HepG2 (cell line): ENCODE results near the gene MAGEB17. TPM values are rescaled to one million over a fixed set of nuclear protein-coding genes. Genes with fewer than 3 reads are reported as not detected.

Experiments
- ATAC-seq: fragments of 200-7000 bp; cut with Tn5 transposase; 3 replicates; pipeline ENCODE4 v1.9.1; 2020; ENCODE audit warnings: mild to moderate bottlenecking, moderate library complexity
- BruUV-seq: library from RNA; stranded (reverse); fragments of 400-500 nt; replicated peaks from 2 replicates; lab custom pipeline; 2021; lab: Mats Ljungman, UMichigan
- CTCF ChIA-PET: fragments of 300-600 bp; formaldehyde crosslinking; extraction: SDS; loops from one replicate; lab custom pipeline; 2021; ENCODE audit warnings: low total read pairs, inconsistent platforms, low intra/inter-chr PET ratio; lab: Yijun Ruan, JAX
- POLR2A ChIA-PET: fragments of 350-600 bp; sonication (Branson Sonifier 250); formaldehyde crosslinking; loops from one replicate; lab custom pipeline; 2020; ENCODE audit warnings: antibody characterized with exemption, inconsistent platforms; lab: Yijun Ruan, JAX
- DNase-seq: peaks from one replicate; pipeline ENCODE4 v3.0.0-alpha.2; 2015; ENCODE audit warnings: low spot score
- FAIRE-seq: peaks from 3 replicates; lab custom pipeline; 2011; peaks lifted over from hg19 to GRCh38; lab: Jason Lieb, UNC
- H2AFZ ChIP-seq: one replicate; pipeline ENCODE4 v1.6.1; 2011; ENCODE audit warnings: low read length, inconsistent platforms
- H3K27ac ChIP-seq: fragments of 300-600 bp; 3 replicates; pipeline ENCODE4 v1.8.0; 2011; ENCODE audit warnings: mixed run types, mild to moderate bottlenecking, mixed read lengths, low read length, inconsistent platforms; ENCODE audit not compliant: insufficient read depth; ENCODE audit errors: extremely low read length
- H3K27me3 ChIP-seq, 2 experiments: fragments of 200-600 bp in 1 of 2; 2 replicates in 1 of 2; 3 replicates in 1 of 2; pipeline versions ENCODE4 v1.6.0 to v1.8.0; 2011; ENCODE audit warnings: low read length in 2 of 2, mild to moderate bottlenecking in 2 of 2, moderate library complexity in 2 of 2, inconsistent platforms in 1 of 2; ENCODE audit not compliant: insufficient read depth in 2 of 2, control insufficient read depth in 1 of 2
- H3K36me3 ChIP-seq, 2 experiments: fragments of 200-600 bp in 1 of 2; replicated peaks in 1 of 2; 2 replicates in 1 of 2; 3 replicates in 1 of 2; pipeline versions ENCODE4 v1.5.1 to v1.8.0; 2011; ENCODE audit warnings: low read length in 2 of 2, inconsistent platforms in 1 of 2; ENCODE audit not compliant: insufficient read depth in 2 of 2, control insufficient read depth in 1 of 2
- H3K4me1 ChIP-seq: 2 replicates; pipeline ENCODE4 v1.5.1; 2012; ENCODE audit warnings: low read length, inconsistent platforms; ENCODE audit not compliant: insufficient read depth
- H3K4me2 ChIP-seq: 2 replicates; pipeline ENCODE4 v1.6.0; 2011; ENCODE audit warnings: low read depth, low read length, inconsistent platforms
- H3K4me3 ChIP-seq, 3 experiments: fragments of 200-600 bp in 1 of 3; sonication (generic), shearing (Covaris generic) in 1 of 3; replicated peaks in 1 of 3; 2 replicates each; pipeline ENCODE4 v1.5.1; 2011 to 2016; ENCODE audit warnings: low read length in 3 of 3, inconsistent platforms in 2 of 3, low read depth in 2 of 3, mild to moderate bottlenecking in 2 of 3, control low read depth in 1 of 3, mixed read lengths in 1 of 3; ENCODE audit not compliant: insufficient read depth in 1 of 3
- H3K79me2 ChIP-seq: one replicate; pipeline ENCODE4 v1.6.1; 2011; ENCODE audit warnings: low read length, inconsistent platforms; ENCODE audit not compliant: insufficient read depth
- H3K9ac ChIP-seq: 2 replicates; pipeline ENCODE4 v1.6.0; 2011; ENCODE audit warnings: mild to moderate bottlenecking, low read depth, low read length, inconsistent platforms; ENCODE audit not compliant: insufficient read depth
- H3K9me3 ChIP-seq: 2 replicates; pipeline ENCODE4 v1.5.1; 2012; ENCODE audit warnings: mild to moderate bottlenecking, low read length
- H4K20me1 ChIP-seq: 2 replicates; pipeline ENCODE4 v1.6.0; 2011; ENCODE audit warnings: inconsistent platforms, mild to moderate bottlenecking, low read length, moderate library complexity; ENCODE audit not compliant: insufficient read depth
- EZH2 ChIP-seq: conservative IDR thresholded peaks from 2 replicates; pipeline ENCODE4 v1.6.1; 2012; ENCODE audit warnings: mild to moderate bottlenecking, low read depth, low read length, moderate library complexity
- NFYB ChIP-seq: sonication (generic); formaldehyde crosslinking; IDR thresholded peaks from 2 replicates; pipeline ENCODE4 v1.4.0; 2020; ENCODE audit warnings: missing genetic modification reagents
- STAG1 ChIP-seq: sonication (generic); formaldehyde crosslinking; IDR thresholded peaks from 2 replicates; pipeline ENCODE4 v1.4.0; 2020; ENCODE audit warnings: missing genetic modification reagents
- ZMYM4 ChIP-seq: sonication (generic); formaldehyde crosslinking; IDR thresholded peaks from 2 replicates; pipeline ENCODE4 v1.8.1; 2023; ENCODE audit warnings: mild to moderate bottlenecking, missing genetic modification reagents
- ZNF430 ChIP-seq: sonication (generic); formaldehyde crosslinking; IDR thresholded peaks from 2 replicates; pipeline ENCODE4 v1.9.0; 2021; ENCODE audit warnings: mild to moderate bottlenecking, missing genetic modification reagents
- ZNF713 ChIP-seq: sonication (generic); formaldehyde crosslinking; IDR thresholded peaks from 2 replicates; pipeline ENCODE4 v1.4.0; 2020; ENCODE audit warnings: mild to moderate bottlenecking, missing genetic modification reagents
- WGBS: methylation state at CpG from one replicate; pipeline ENCODE4 v1.1.6; 2017; ENCODE audit warnings: low lambda C conversion rate; 5-methylcytosine and 5-hydroxymethylcytosine counted together
- in situ Hi-C: cut with HindIII; loops from 2 replicates; pipeline ENCODE4 v1.10.0; 2017; ENCODE audit warnings: low pct_unique_long_range_greater_than_20kb; ENCODE audit not compliant: extremely low pct_ligation_motif_present
- intact Hi-C: fragments of 100-400 bp; cut with micrococcal nuclease; formaldehyde crosslinking; loops from one replicate; pipeline ENCODE4 v1.10.0; 2022; ENCODE audit not compliant: unreplicated experiment
- polyA plus RNA-seq, 8 experiments: library from polyadenylated mRNA; depleted of rRNA in 3 of 8; stranded (reverse) in 7 of 8; unstranded in 1 of 8; fragments of >200 nt; fragmentation: Illumina TruSeq in 4 of 8; extraction: Trizol in 4 of 8; gene quantifications; 2 replicates each; pipeline versions ENCODE4 v1.2.1 to v1.2.3, GENCODE V29; 2011 to 2016; ENCODE audit warnings: low read depth in 4 of 8, missing spikeins in 1 of 8, mixed read lengths in 1 of 8; ENCODE audit not compliant: insufficient read depth in 1 of 8
- total RNA-seq, 5 experiments: library from RNA; depleted of rRNA; stranded (reverse); fragments of >200 nt; fragmentation: Illumina TruSeq; extraction: Trizol; gene quantifications; 2 replicates each; pipeline ENCODE4 v1.2.3, GENCODE V29; 2016; ENCODE audit warnings: low read depth in 1 of 5
- TF ChIP-seq, protein P1 (sequence below): sonication (generic); formaldehyde crosslinking; IDR thresholded peaks from 2 replicates; pipeline ENCODE4 v1.5.0; 2020; ENCODE audit warnings: missing genetic modification reagents
- TF ChIP-seq, protein P2 (sequence below): sonication (generic); formaldehyde crosslinking; IDR thresholded peaks from 2 replicates; pipeline ENCODE4 v1.5.0; 2020; ENCODE audit warnings: mild to moderate bottlenecking, missing genetic modification reagents, moderate library complexity

The MAGEB17 gene
- total and polyA plus RNA-seq, 2 of the 13 experiments (the other 11 are each of a cell fraction or from before 2014, with no cell fraction given), result not detected

DNA sequence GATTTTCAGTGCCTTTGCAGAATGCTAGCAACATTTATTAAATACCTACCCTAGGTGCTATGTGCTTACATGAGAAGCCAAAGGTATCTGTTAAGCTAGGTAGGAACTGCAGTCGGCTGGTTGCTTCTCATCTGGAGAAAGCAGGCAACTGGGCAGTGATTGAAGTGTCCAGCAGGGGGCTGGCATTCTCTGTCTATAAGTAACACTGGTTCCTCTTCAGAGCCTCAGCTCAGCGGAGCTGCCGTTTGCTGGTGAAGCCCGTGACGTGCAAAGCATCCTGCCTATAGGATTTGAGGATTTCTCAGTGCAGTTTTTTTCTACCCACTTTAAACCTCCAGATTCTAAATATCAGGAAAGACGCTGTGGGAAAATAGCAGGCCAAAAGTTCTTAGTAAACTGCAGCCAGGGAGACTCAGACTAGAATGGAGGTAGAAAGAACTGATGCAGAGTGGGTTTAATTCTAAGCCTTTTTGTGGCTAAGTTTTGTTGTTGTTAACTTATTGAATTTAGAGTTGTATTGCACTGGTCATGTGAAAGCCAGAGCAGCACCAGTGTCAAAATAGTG, 44.0 kb upstream of the MAGEB17 start, which contains the start of gene GRPR:
GRPR (plus strand) TSS at position 344 of the 565 bp plus-strand sequence. CDS start 389 bp downstream, outside the sequence.
- ChIA-PET POLR2A (no interaction called here), CTCF (no interaction called here)
- in situ Hi-C loops, result no loop called here
- intact Hi-C loops, result loop anchor here (10.0 kb wide), 1 partner anchor 571 kb away; no protein-coding TSS in a partner anchor
- H3K9me3 ChIP-seq, result no peaks in the 10 kb centered on the region
- no peak within 1 kb of the TSS for H3K4me3 ChIP-seq
- H3K27ac ChIP-seq, result no peak within 1 kb of the TSS
- peak; percentile 72 for FAIRE-seq
- no peak within 1 kb of the TSS for H3K9ac ChIP-seq
- no peak within 1 kb of the TSS for H2AFZ ChIP-seq
- H3K79me2 ChIP-seq, result no peaks in the 10 kb centered on the region
- H3K36me3 ChIP-seq, result no peaks in the 10 kb centered on the region
- TF ChIP-seq, protein P1, sequence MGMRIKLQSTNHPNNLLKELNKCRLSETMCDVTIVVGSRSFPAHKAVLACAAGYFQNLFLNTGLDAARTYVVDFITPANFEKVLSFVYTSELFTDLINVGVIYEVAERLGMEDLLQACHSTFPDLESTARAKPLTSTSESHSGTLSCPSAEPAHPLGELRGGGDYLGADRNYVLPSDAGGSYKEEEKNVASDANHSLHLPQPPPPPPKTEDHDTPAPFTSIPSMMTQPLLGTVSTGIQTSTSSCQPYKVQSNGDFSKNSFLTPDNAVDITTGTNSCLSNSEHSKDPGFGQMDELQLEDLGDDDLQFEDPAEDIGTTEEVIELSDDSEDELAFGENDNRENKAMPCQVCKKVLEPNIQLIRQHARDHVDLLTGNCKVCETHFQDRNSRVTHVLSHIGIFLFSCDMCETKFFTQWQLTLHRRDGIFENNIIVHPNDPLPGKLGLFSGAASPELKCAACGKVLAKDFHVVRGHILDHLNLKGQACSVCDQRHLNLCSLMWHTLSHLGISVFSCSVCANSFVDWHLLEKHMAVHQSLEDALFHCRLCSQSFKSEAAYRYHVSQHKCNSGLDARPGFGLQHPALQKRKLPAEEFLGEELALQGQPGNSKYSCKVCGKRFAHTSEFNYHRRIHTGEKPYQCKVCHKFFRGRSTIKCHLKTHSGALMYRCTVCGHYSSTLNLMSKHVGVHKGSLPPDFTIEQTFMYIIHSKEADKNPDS (CRISPR knock-in tag), result no peak
- TF ChIP-seq ZNF430 (CRISPR knock-in tag) (no peak), NFYB (peak; percentile 23; the same call in 1 of the 2 replicates), ZMYM4 (CRISPR knock-in tag) (no peak), STAG1 (CRISPR knock-in tag) (peak; percentile 31), ZNF713 (CRISPR knock-in tag) (no peak), EZH2 (no peak)
- TF ChIP-seq, protein P2, sequence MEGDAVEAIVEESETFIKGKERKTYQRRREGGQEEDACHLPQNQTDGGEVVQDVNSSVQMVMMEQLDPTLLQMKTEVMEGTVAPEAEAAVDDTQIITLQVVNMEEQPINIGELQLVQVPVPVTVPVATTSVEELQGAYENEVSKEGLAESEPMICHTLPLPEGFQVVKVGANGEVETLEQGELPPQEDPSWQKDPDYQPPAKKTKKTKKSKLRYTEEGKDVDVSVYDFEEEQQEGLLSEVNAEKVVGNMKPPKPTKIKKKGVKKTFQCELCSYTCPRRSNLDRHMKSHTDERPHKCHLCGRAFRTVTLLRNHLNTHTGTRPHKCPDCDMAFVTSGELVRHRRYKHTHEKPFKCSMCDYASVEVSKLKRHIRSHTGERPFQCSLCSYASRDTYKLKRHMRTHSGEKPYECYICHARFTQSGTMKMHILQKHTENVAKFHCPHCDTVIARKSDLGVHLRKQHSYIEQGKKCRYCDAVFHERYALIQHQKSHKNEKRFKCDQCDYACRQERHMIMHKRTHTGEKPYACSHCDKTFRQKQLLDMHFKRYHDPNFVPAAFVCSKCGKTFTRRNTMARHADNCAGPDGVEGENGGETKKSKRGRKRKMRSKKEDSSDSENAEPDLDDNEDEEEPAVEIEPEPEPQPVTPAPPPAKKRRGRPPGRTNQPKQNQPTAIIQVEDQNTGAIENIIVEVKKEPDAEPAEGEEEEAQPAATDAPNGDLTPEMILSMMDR, result peak; percentile 67
- no peaks in the 10 kb centered on the region for H4K20me1 ChIP-seq
- DNase-seq, result peak; percentile 35
- no peak within 1 kb of the TSS for H3K4me2 ChIP-seq
- 2% methylated on average over 6 of the region's 6 CpGs for WGBS
- no peaks in the 10 kb centered on the region for H3K4me1 ChIP-seq
- no TSS peak for BruUV-seq
- ATAC-seq, result peak; percentile 98
- no peaks in the 10 kb centered on the region for H3K27me3 ChIP-seq
